Neural crest cell (in vitro differentiated cells): ENCODE measurements around the gene DENND4B. TPM values are rescaled to one million over a fixed set of nuclear protein-coding genes. Genes with fewer than 3 reads are reported as not detected.

Source experiments
- DNase-seq: peaks from one replicate; pipeline ENCODE4 v3.0.0; 2021; ENCODE audit warnings: low read depth, mixed read lengths, low spot score
- H3K27ac Mint-ChIP-seq: one replicate; pipeline ENCODE4 v1.8.0; 2021; ENCODE audit warnings: mild to moderate bottlenecking, mixed read lengths; ENCODE audit not compliant: unreplicated experiment
- H3K27me3 Mint-ChIP-seq: 2 replicates; pipeline ENCODE4 v1.8.0; 2021; ENCODE audit warnings: low read depth, mild to moderate bottlenecking, mixed read lengths
- H3K36me3 Mint-ChIP-seq: 2 replicates; pipeline ENCODE4 v1.8.0; 2021; ENCODE audit warnings: low read depth, mild to moderate bottlenecking, mixed read lengths
- H3K4me1 Mint-ChIP-seq: 2 replicates; pipeline ENCODE4 v1.8.0; 2021; ENCODE audit warnings: mixed read lengths
- H3K4me3 Mint-ChIP-seq: one replicate; pipeline ENCODE4 v1.8.0; 2021; ENCODE audit warnings: mild to moderate bottlenecking, mixed read lengths
- H3K9me3 Mint-ChIP-seq: 2 replicates; pipeline ENCODE4 v1.8.0; 2021; ENCODE audit warnings: mixed read lengths
- total RNA-seq: library from RNA; stranded (reverse); gene quantifications from 2 replicates; pipeline ENCODE4 v1.2.1, GENCODE V29; 2021
- TF ChIP-seq, protein P1 (sequence below): fragments of 200-600 bp; sonication (generic); conservative IDR thresholded peaks from 2 replicates; pipeline ENCODE4 v1.5.0; 2021; ENCODE audit warnings: antibody characterized with exemption, mild to moderate bottlenecking

DENND4B gene
- total RNA-seq, 1 donor from 2014 or later = 75.2 TPM

GRCh38 chr1:153970346-153970745 lies 23.8 kb upstream of the DENND4B start:
- Mint-ChIP-seq H3K27ac (no peak overlapping the region), H3K9me3 (no peaks in the 10 kb centered on the region), H3K4me3 (peak overlapping the region; percentile 57), H3K36me3 (peaks cover 7% of the 10 kb centered on the region), H3K4me1 (peaks cover 34% of the 10 kb centered on the region), H3K27me3 (no peaks in the 10 kb centered on the region)
- no peak for DNase-seq
- TF ChIP-seq, protein P1, sequence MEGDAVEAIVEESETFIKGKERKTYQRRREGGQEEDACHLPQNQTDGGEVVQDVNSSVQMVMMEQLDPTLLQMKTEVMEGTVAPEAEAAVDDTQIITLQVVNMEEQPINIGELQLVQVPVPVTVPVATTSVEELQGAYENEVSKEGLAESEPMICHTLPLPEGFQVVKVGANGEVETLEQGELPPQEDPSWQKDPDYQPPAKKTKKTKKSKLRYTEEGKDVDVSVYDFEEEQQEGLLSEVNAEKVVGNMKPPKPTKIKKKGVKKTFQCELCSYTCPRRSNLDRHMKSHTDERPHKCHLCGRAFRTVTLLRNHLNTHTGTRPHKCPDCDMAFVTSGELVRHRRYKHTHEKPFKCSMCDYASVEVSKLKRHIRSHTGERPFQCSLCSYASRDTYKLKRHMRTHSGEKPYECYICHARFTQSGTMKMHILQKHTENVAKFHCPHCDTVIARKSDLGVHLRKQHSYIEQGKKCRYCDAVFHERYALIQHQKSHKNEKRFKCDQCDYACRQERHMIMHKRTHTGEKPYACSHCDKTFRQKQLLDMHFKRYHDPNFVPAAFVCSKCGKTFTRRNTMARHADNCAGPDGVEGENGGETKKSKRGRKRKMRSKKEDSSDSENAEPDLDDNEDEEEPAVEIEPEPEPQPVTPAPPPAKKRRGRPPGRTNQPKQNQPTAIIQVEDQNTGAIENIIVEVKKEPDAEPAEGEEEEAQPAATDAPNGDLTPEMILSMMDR = no peak

- Mint-ChIP-seq H3K27me3 (no peaks in the 10 kb centered on the region), H3K9me3 (no peaks in the 10 kb centered on the region), H3K27ac (no peak overlapping the region), H3K4me1 (peaks cover 42% of the 10 kb centered on the region), H3K4me3 (peak overlapping the region; percentile 96), H3K36me3 (peaks cover 3% of the 10 kb centered on the region)
- TF ChIP-seq, protein P1 = no peak
- no peak for DNase-seq
Observed at GRCh38 chr1:153968972-153969371, 22.5 kb upstream of the DENND4B start.

GRCh38 chr1:153968408-153968807 lies 21.9 kb upstream of the DENND4B start:
- no peak for DNase-seq
- TF ChIP-seq, protein P1 = no peak
- Mint-ChIP-seq H3K36me3 (peaks cover 2% of the 10 kb centered on the region), H3K9me3 (no peaks in the 10 kb centered on the region), H3K27me3 (no peaks in the 10 kb centered on the region), H3K4me3 (peak overlapping the region; percentile 96), H3K4me1 (peaks cover 48% of the 10 kb centered on the region), H3K27ac (peak overlapping the region; percentile 98)

GRCh38 chr1:153968000-153968363 lies 21.5 kb upstream of the DENND4B start:
- no peak for DNase-seq
- H3K27ac Mint-ChIP-seq = peak overlapping the region; percentile 98
- no peaks in the 10 kb centered on the region for H3K9me3 Mint-ChIP-seq
- peak overlapping the region; percentile 96 for H3K4me3 Mint-ChIP-seq
- peaks cover 2% of the 10 kb centered on the region for H3K36me3 Mint-ChIP-seq
- no peaks in the 10 kb centered on the region for H3K27me3 Mint-ChIP-seq
- TF ChIP-seq, protein P1 = peak; percentile 4
- H3K4me1 Mint-ChIP-seq = peaks cover 50% of the 10 kb centered on the region

GRCh38 chr1:153967107-153967999 lies 20.8 kb upstream of the DENND4B start, which contains the start of gene CREB3L4:
Gene CREB3L4 (plus strand): TSS chr1:153967902. CDS start chr1:153968526, 624 bp downstream.
- Mint-ChIP-seq H3K36me3 (peaks cover 2% of the 10 kb centered on the region), H3K27ac (peak within 1 kb of the TSS; percentile 98), H3K27me3 (no peaks in the 10 kb centered on the region), H3K4me1 (peaks cover 56% of the 10 kb centered on the region), H3K4me3 (peak within 1 kb of the TSS; percentile 96), H3K9me3 (no peaks in the 10 kb centered on the region)
- TF ChIP-seq, protein P1 = peak; percentile 48
- DNase-seq = peak; percentile 81
